ENCODE measurements around the gene IGLON5. TPM values are rescaled to one million over a fixed set of nuclear protein-coding genes. Genes with fewer than 3 reads are reported as not detected.
A peak's percentile ranks its signal among the peaks of the same experiment; 100 is the strongest.

Gene IGLON5
- total RNA-seq, 4 donors from 2014 or later = 0.27 TPM; not detected in 3

- TF ChIP-seq POLR2AphosphoS5 (IDR thresholded peaks at IDR 0.05) = peak; percentile 90 to 94 (median 93)
- TF ChIP-seq POLR2A (IDR thresholded peaks at IDR 0.05) = peak; percentile 80
- no peak for TF ChIP-seq EP300 (IDR thresholded peaks at IDR 0.05; ENCODE audit: low read depth)
- no peak for TF ChIP-seq CTCF (IDR thresholded peaks at IDR 0.05)
- intact Hi-C loops (cut with DNase I; ENCODE audit: low total_unique reads) = no loop called here
- no peaks in the 10 kb centered on the region for H3K27me3 ChIP-seq
- peaks cover 11 to 36% (median 15%) of the 10 kb centered on the region in 4 donors for H3K4me1 ChIP-seq
- DNase-seq = peak; percentile 99
- in situ Hi-C loops (cut with MboI; ENCODE audit: low pct_ligation_motif_present in 1 of 4, low pct_unique_long_range_greater_than_20kb in 1 of 4, low sequenced_read_pairs in 3 of 4) = no loop called here
- no peaks in the 10 kb centered on the region for H3K9me3 ChIP-seq
- peak overlapping the region; percentile 66 to 81 (median 78) for H3K4me3 ChIP-seq
- peak overlapping the region; percentile 98 to 100 (median 100) for H3K27ac ChIP-seq
- no peaks in the 10 kb centered on the region for H3K36me3 ChIP-seq
- 0% methylated on average over 1 to 52 of the region's 54 CpGs for WGBS, 2 donors (ENCODE audit: low coverage in 1 of 2)
These were observed 55.2 kb downstream of the IGLON5 start for GRCh38 chr19:51366389-51367254.

GRCh38 chr19:51367255-51367564 lies 55.8 kb downstream of the IGLON5 start:
- intact Hi-C loops (cut with DNase I; ENCODE audit: low total_unique reads) (no loop called here), in situ Hi-C loops (cut with MboI; ENCODE audit: low pct_ligation_motif_present in 1 of 4, low pct_unique_long_range_greater_than_20kb in 1 of 4, low sequenced_read_pairs in 3 of 4) (no loop called here)
- H3K27me3 ChIP-seq = no peaks in the 10 kb centered on the region
- peak overlapping the region; percentile 98 to 100 (median 100) for H3K27ac ChIP-seq
- TF ChIP-seq EP300 (IDR thresholded peaks at IDR 0.05; ENCODE audit: low read depth) = no peak
- no peak for TF ChIP-seq CTCF (IDR thresholded peaks at IDR 0.05)
- TF ChIP-seq POLR2AphosphoS5 (IDR thresholded peaks at IDR 0.05) = peak; percentile 98 to 99 (median 99)
- TF ChIP-seq POLR2A (IDR thresholded peaks at IDR 0.05) = peak; percentile 95
- no peaks in the 10 kb centered on the region for H3K36me3 ChIP-seq
- H3K9me3 ChIP-seq = no peaks in the 10 kb centered on the region
- DNase-seq = no peak
- H3K4me1 ChIP-seq = peaks cover 11 to 36% (median 15%) of the 10 kb centered on the region in 4 donors
- WGBS, 2 donors (ENCODE audit: low coverage in 1 of 2) = 0% methylated on average over 5 to 15 of the region's 15 CpGs
- H3K4me3 ChIP-seq = peak overlapping the region; percentile 66 to 81 (median 78)

- in situ Hi-C loops (cut with MboI; ENCODE audit: low pct_ligation_motif_present in 1 of 4, low pct_unique_long_range_greater_than_20kb in 1 of 4, low sequenced_read_pairs in 3 of 4) = no loop called here
- peak overlapping the region; percentile 98 to 100 (median 100) for H3K27ac ChIP-seq
These were observed 56.3 kb downstream of the IGLON5 start for GRCh38 chr19:51367565-51368365.

More at GRCh38 chr19:51367565-51368365, 56.3 kb downstream of the IGLON5 start:
- intact Hi-C loops (cut with DNase I; ENCODE audit: low total_unique reads) = no loop called here
- 0 to 3% methylated on average over 6 to 34 of the region's 64 CpGs for WGBS, 2 donors (ENCODE audit: low coverage in 1 of 2)
- TF ChIP-seq POLR2A (IDR thresholded peaks at IDR 0.05) (no peak), CTCF (IDR thresholded peaks at IDR 0.05) (no peak), POLR2AphosphoS5 (IDR thresholded peaks at IDR 0.05) (peak in 1 of 3 donors; percentile 0), EP300 (IDR thresholded peaks at IDR 0.05; ENCODE audit: low read depth) (no peak)
- Histone ChIP-seq H3K9me3 (no peaks in the 10 kb centered on the region), H3K36me3 (no peaks in the 10 kb centered on the region), H3K4me3 (peak overlapping the region; percentile 66 to 80 (median 76)), H3K27me3 (no peaks in the 10 kb centered on the region), H3K4me1 (peaks cover 11 to 33% (median 14%) of the 10 kb centered on the region in 4 donors)
- DNase-seq = peak; percentile 100
